Measurements from ENCODE around the gene CNPY3. TPM values are rescaled to one million over a fixed set of nuclear protein-coding genes. Genes with fewer than 3 reads are reported as not detected.

Gene CNPY3
- total and polyA plus RNA-seq, 2 of the 13 experiments (the other 11 are each of a cell fraction or from before 2014, with no cell fraction given), result 42.3 to 60.2 TPM

DNA sequence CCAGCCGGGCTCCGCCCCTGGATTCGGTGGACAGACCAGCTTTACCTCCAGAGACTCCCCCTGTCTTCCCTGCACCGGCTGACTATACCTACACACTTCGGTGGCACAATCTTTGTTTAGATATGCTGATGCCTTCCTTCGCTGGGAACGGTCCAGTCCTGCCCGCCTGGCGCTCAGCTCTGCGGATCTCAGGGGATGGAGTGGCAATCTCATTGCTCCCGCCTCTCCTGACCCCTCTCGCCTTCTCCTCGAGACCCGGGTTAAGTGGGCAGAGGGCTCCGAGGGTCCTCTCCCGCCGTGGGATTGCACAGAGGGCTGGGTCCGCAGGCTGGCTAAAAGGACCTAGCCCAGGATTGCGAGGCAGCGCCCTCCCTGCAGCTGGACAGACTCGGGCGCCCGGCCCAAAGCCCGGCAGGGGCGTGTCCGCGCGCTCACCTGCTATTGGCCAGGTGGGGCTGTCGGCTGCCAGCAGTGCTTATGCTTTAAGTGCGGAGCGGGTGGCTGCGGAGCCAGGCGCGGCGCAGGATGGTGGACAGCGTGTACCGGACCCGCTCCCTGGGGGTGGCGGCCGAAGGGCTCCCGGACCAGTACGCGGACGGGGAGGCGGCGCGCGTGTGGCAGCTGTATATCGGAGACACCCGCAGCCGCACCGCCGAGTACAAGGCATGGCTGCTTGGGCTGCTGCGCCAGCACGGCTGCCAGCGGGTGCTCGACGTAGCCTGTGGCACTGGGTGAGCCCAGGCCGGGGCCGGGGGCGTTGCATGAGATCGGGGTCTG lies 31.2 kb downstream of the CNPY3 start, which contains the start of gene GNMT (continued):
- TF ChIP-seq, protein P1, sequence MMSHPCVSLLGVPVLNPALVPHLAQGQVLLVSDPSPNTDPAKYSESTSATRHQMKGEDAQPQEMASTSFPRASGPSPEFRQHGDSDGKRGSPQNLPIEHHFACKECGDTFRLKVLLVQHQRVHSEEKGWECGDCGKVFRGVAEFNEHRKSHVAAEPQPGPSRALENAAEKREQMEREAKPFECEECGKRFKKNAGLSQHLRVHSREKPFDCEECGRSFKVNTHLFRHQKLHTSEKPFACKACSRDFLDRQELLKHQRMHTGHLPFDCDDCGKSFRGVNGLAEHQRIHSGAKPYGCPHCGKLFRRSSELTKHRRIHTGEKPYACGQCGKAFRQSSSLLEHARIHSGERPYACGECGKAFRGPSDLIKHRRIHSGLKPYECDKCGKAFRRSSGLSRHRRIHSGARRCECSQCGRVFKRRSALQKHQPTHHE (CRISPR knock-in tag; IDR thresholded peaks at IDR 0.05; ENCODE audit: borderline replicate concordance), result 0 out of 2 replicates have a peak, but pooled peaks have one; percentile 61
- 0 out of 2 replicates have a peak, but pooled peaks have one; percentile 66 for TF ChIP-seq ZNF510 (CRISPR knock-in tag; IDR thresholded peaks at IDR 0.05; ENCODE audit: low read depth)
- peak; percentile 47; the same call in 1 of the 2 replicates for TF ChIP-seq RFX5 (IDR thresholded peaks at IDR 0.05; ENCODE audit: low read depth, low read length)
- no peak for TF ChIP-seq ZNF296 (CRISPR knock-in tag; conservative IDR thresholded peaks at IDR 0.05)
- 0 out of 2 replicates have a peak, but pooled peaks have one; percentile 56 for TF ChIP-seq GLI4 (CRISPR knock-in tag; IDR thresholded peaks at IDR 0.05; ENCODE audit: borderline replicate concordance)
- TF ChIP-seq, protein P2, sequence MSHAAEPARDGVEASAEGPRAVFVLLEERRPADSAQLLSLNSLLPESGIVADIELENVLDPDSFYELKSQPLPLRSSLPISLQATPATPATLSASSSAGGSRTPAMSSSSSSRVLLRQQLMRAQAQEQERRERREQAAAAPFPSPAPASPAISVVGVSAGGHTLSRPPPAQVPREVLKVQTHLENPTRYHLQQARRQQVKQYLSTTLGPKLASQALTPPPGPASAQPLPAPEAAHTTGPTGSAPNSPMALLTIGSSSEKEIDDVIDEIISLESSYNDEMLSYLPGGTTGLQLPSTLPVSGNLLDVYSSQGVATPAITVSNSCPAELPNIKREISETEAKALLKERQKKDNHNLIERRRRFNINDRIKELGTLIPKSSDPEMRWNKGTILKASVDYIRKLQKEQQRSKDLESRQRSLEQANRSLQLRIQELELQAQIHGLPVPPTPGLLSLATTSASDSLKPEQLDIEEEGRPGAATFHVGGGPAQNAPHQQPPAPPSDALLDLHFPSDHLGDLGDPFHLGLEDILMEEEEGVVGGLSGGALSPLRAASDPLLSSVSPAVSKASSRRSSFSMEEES (CRISPR knock-in tag; IDR thresholded peaks at IDR 0.05), result peak; percentile 50; the same call in 1 of the 2 replicates
- 0 out of 2 replicates have a peak, but pooled peaks have one; percentile 46 for TF ChIP-seq ZNF749 (CRISPR knock-in tag; IDR thresholded peaks at IDR 0.05; ENCODE audit: borderline replicate concordance)
- TF ChIP-seq, protein P3, sequence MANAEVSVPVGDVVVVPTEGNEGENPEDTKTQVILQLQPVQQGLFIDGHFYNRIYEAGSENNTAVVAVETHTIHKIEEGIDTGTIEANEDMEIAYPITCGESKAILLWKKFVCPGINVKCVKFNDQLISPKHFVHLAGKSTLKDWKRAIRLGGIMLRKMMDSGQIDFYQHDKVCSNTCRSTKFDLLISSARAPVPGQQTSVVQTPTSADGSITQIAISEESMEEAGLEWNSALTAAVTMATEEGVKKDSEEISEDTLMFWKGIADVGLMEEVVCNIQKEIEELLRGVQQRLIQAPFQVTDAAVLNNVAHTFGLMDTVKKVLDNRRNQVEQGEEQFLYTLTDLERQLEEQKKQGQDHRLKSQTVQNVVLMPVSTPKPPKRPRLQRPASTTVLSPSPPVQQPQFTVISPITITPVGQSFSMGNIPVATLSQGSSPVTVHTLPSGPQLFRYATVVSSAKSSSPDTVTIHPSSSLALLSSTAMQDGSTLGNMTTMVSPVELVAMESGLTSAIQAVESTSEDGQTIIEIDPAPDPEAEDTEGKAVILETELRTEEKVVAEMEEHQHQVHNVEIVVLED (CRISPR knock-in tag; IDR thresholded peaks at IDR 0.05; ENCODE audit: borderline replicate concordance), result peak; percentile 57; the same call in 1 of the 2 replicates
- TF ChIP-seq ESRRA (CRISPR knock-in tag; IDR thresholded peaks at IDR 0.05; ENCODE audit: low read depth), result 0 out of 2 replicates have a peak, but pooled peaks have one; percentile 5
- no peak; the same call in 1 of the 2 replicates for TF ChIP-seq ZNF124 (CRISPR knock-in tag; IDR thresholded peaks at IDR 0.05)
- TF ChIP-seq, protein P4, sequence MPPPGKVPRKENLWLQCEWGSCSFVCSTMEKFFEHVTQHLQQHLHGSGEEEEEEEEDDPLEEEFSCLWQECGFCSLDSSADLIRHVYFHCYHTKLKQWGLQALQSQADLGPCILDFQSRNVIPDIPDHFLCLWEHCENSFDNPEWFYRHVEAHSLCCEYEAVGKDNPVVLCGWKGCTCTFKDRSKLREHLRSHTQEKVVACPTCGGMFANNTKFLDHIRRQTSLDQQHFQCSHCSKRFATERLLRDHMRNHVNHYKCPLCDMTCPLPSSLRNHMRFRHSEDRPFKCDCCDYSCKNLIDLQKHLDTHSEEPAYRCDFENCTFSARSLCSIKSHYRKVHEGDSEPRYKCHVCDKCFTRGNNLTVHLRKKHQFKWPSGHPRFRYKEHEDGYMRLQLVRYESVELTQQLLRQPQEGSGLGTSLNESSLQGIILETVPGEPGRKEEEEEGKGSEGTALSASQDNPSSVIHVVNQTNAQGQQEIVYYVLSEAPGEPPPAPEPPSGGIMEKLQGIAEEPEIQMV (CRISPR knock-in tag; IDR thresholded peaks at IDR 0.05; ENCODE audit: low read depth), result no peak
- TF ChIP-seq ZNF350 (CRISPR knock-in tag; IDR thresholded peaks at IDR 0.05; ENCODE audit: borderline replicate concordance, low read depth), result peak; percentile 88
- peak; percentile 71 for TF ChIP-seq MAX (IDR thresholded peaks at IDR 0.05)
- TF ChIP-seq NFKBIZ (CRISPR knock-in tag; IDR thresholded peaks at IDR 0.05), result no peak; the same call in 1 of the 2 replicates
- no peak for TF ChIP-seq HCFC1 (IDR thresholded peaks at IDR 0.05; ENCODE audit: low read depth, low read length)
- peak; percentile 91 for TF ChIP-seq HDAC1 (CRISPR knock-in tag; IDR thresholded peaks at IDR 0.05)
- peak; percentile 37; the same call in 1 of the 2 replicates for TF ChIP-seq HOXD1 (CRISPR knock-in tag; IDR thresholded peaks at IDR 0.05)
- TF ChIP-seq ZBTB1 (CRISPR knock-in tag; IDR thresholded peaks at IDR 0.05; ENCODE audit: borderline replicate concordance), result no peak
- no peak for TF ChIP-seq SNAI1 (CRISPR knock-in tag; IDR thresholded peaks at IDR 0.05; ENCODE audit: borderline replicate concordance)
- peak; percentile 77; the same call in 1 of the 2 replicates for TF ChIP-seq HIC2 (CRISPR knock-in tag; IDR thresholded peaks at IDR 0.05; ENCODE audit: low read depth)
